ENCODE data around the gene UTP25.
"Not testable (repeated sequence)": the region's sequence is repeated elsewhere in the genome, so short reads cannot be mapped to it uniquely, and the experiment has no call there.

- not testable (repeated sequence) for TF ChIP-seq CTCF (conservative IDR thresholded peaks at IDR 0.05; ENCODE audit: low read depth, low read length); MXI1 (IDR thresholded peaks at IDR 0.05; ENCODE audit: borderline replicate concordance, low read depth, low read length)
Observed at GRCh38 chr1:209898851-209899250, 71.1 kb downstream of the UTP25 start.
